B cell (primary cell): ENCODE data around the gene CASP8AP2.

ENCODE experiments used
- EZH2 ChIP-seq: IDR thresholded peaks from 2 replicates; pipeline ENCODE4 v1.6.1; 2012; ENCODE audit warnings: borderline replicate concordance, low read depth, mild to moderate bottlenecking, moderate library complexity, low read length; ENCODE audit not compliant: insufficient read depth, poor library complexity, severe bottlenecking
- TF ChIP-seq, protein P1 (sequence below): fragments of 200-600 bp; IDR thresholded peaks from one replicate; pipeline ENCODE4 v1.8.0; 2022; ENCODE audit warnings: antibody characterized with exemption, mild to moderate bottlenecking

DNA sequence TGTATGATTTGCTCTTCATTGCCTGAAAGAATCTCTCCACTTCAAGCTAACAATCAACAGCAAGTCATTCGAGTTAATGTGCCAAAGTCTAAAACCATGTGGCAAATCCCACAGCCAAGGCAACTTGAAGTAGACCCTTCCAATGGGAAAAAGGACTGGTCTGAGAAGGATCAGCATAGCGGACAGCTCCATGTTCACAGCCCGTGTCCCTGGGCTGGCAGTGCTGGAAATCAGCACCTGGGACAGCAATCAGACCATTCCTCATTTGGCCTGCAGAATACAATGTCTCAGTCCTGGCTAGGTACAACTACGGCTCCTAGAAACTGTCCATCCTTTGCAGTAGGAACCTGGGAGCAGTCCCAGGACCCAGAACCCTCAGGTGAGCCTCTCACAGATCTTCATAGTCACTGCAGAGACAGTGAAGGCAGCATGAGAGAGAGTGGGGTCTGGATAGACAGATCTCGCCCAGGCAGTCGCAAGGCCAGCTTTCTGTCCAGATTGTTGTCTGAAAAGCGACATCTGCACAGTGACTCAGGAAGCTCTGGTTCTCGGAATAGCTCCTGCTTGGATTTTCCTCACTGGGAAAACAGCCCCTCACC, 65.7 kb downstream of the CASP8AP2 start:
- TF ChIP-seq, protein P1, sequence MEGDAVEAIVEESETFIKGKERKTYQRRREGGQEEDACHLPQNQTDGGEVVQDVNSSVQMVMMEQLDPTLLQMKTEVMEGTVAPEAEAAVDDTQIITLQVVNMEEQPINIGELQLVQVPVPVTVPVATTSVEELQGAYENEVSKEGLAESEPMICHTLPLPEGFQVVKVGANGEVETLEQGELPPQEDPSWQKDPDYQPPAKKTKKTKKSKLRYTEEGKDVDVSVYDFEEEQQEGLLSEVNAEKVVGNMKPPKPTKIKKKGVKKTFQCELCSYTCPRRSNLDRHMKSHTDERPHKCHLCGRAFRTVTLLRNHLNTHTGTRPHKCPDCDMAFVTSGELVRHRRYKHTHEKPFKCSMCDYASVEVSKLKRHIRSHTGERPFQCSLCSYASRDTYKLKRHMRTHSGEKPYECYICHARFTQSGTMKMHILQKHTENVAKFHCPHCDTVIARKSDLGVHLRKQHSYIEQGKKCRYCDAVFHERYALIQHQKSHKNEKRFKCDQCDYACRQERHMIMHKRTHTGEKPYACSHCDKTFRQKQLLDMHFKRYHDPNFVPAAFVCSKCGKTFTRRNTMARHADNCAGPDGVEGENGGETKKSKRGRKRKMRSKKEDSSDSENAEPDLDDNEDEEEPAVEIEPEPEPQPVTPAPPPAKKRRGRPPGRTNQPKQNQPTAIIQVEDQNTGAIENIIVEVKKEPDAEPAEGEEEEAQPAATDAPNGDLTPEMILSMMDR, result no peak
- no peak for TF ChIP-seq EZH2
